Liver (tissue), 9 donors: ENCODE results near the gene IREB2. TPM values are rescaled to one million over a fixed set of nuclear protein-coding genes. Genes with fewer than 3 reads are reported as not detected.

Source experiments
- DNase-seq: peaks from one replicate; pipeline ENCODE4 v3.0.0-alpha.2; 2017; ENCODE audit warnings: low spot score
- H3K27ac ChIP-seq, 2 donors: one replicate each; pipeline ENCODE4 v1.7.0; 2013; ENCODE audit warnings: inconsistent platforms in 2 of 2, low read length in 2 of 2, control low read depth in 1 of 2, low read depth in 1 of 2, mild to moderate bottlenecking in 1 of 2
- H3K27me3 ChIP-seq, 4 donors: one replicate each; pipeline versions ENCODE4 v1.6.1 to v1.7.0; 2013; ENCODE audit warnings: low read length in 3 of 4, inconsistent platforms in 1 of 4, mild to moderate bottlenecking in 1 of 4, moderate library complexity in 1 of 4; ENCODE audit not compliant: control insufficient read depth in 4 of 4, insufficient read depth in 4 of 4
- H3K36me3 ChIP-seq, 4 donors: one replicate each; pipeline versions ENCODE4 v1.6.1 to v1.7.0; 2013; ENCODE audit warnings: low read length in 3 of 4, mild to moderate bottlenecking in 3 of 4, low read depth in 1 of 4, moderate library complexity in 1 of 4; ENCODE audit not compliant: control insufficient read depth in 4 of 4, insufficient read depth in 3 of 4
- H3K4me1 ChIP-seq, 4 donors: one replicate each; pipeline versions ENCODE4 v1.6.1 to v1.7.0; 2013; ENCODE audit warnings: low read length in 3 of 4, mild to moderate bottlenecking in 3 of 4, moderate library complexity in 1 of 4; ENCODE audit not compliant: control insufficient read depth in 4 of 4, insufficient read depth in 4 of 4
- H3K4me3 ChIP-seq, 3 donors: one replicate each; pipeline versions ENCODE4 v1.6.1 to v1.7.0; 2013; ENCODE audit warnings: low read length in 3 of 3, control low read depth in 1 of 3, low read depth in 1 of 3, mild to moderate bottlenecking in 1 of 3
- H3K9ac ChIP-seq, 2 donors: one replicate each; pipeline ENCODE4 v1.7.0; 2013; ENCODE audit warnings: low read length in 2 of 2, mild to moderate bottlenecking in 2 of 2, moderate library complexity in 2 of 2, control low read depth in 1 of 2, low read depth in 1 of 2
- H3K9me3 ChIP-seq, 4 donors: one replicate each; pipeline versions ENCODE4 v1.6.1 to v1.7.0; 2013; ENCODE audit warnings: low read length in 3 of 4; ENCODE audit not compliant: control insufficient read depth in 4 of 4
- EGR1 ChIP-seq, 2 donors: IDR thresholded peaks; 2 replicates each; pipeline ENCODE4 v1.6.1; 2016 to 2018; ENCODE audit warnings: antibody characterized with exemption in 2 of 2, low read depth in 2 of 2
- FOXA1 ChIP-seq: IDR thresholded peaks from 2 replicates; pipeline ENCODE4 v1.6.1; 2016; ENCODE audit warnings: antibody characterized with exemption
- FOXA2 ChIP-seq: IDR thresholded peaks from 2 replicates; pipeline ENCODE4 v1.6.1; 2016; ENCODE audit warnings: antibody characterized with exemption
- GABPA ChIP-seq, 2 donors: IDR thresholded peaks in 1 of 2; conservative IDR thresholded peaks in 1 of 2; 2 replicates each; pipeline ENCODE4 v1.6.1; 2016; ENCODE audit warnings: antibody characterized with exemption in 2 of 2, mild to moderate bottlenecking in 1 of 2, moderate library complexity in 1 of 2
- HNF4A ChIP-seq, 2 donors: conservative IDR thresholded peaks; 2 replicates each; pipeline ENCODE4 v1.6.1; 2016; ENCODE audit warnings: antibody characterized with exemption in 2 of 2, mild to moderate bottlenecking in 2 of 2
- HNF4G ChIP-seq: IDR thresholded peaks from 2 replicates; pipeline ENCODE4 v1.6.1; 2016; ENCODE audit warnings: antibody characterized with exemption
- JUND ChIP-seq, 2 donors: IDR thresholded peaks; 2 replicates each; pipeline ENCODE4 v1.6.1; 2016; ENCODE audit warnings: antibody characterized with exemption in 2 of 2
- MAX ChIP-seq: IDR thresholded peaks from 2 replicates; pipeline ENCODE4 v1.6.1; 2016; ENCODE audit warnings: antibody characterized with exemption
- NR2F2 ChIP-seq: IDR thresholded peaks from 2 replicates; pipeline ENCODE4 v1.6.1; 2016; ENCODE audit warnings: antibody characterized with exemption
- RAD21 ChIP-seq, 2 donors: IDR thresholded peaks; 2 replicates each; pipeline ENCODE4 v1.6.1; 2016; ENCODE audit warnings: antibody characterized with exemption in 2 of 2, mild to moderate bottlenecking in 2 of 2
- RXRA ChIP-seq, 2 donors: IDR thresholded peaks; 2 replicates each; pipeline ENCODE4 v1.6.1; 2017 to 2018; ENCODE audit warnings: antibody characterized with exemption in 2 of 2, mild to moderate bottlenecking in 1 of 2
- SP1 ChIP-seq: IDR thresholded peaks from 2 replicates; pipeline ENCODE4 v1.6.1; 2018; ENCODE audit warnings: antibody characterized with exemption, mild to moderate bottlenecking
- TAF1 ChIP-seq: conservative IDR thresholded peaks from 2 replicates; pipeline ENCODE4 v1.6.1; 2016; ENCODE audit warnings: antibody characterized with exemption, mild to moderate bottlenecking
- YY1 ChIP-seq: IDR thresholded peaks from 2 replicates; pipeline ENCODE4 v1.6.1; 2016; ENCODE audit warnings: antibody characterized with exemption, mild to moderate bottlenecking
- ZBTB33 ChIP-seq: IDR thresholded peaks from 2 replicates; pipeline ENCODE4 v1.6.1; 2016; ENCODE audit warnings: antibody characterized with exemption
- WGBS: extraction: QIAGEN DNeasy Blood & Tissue Kit; methylation state at CpG from one replicate; pipeline ENCODE4 v1.1.7; 2013; 5-methylcytosine and 5-hydroxymethylcytosine counted together
- polyA plus RNA-seq, 2 donors: library from polyadenylated mRNA; stranded (reverse) in 1 of 2; unstranded in 1 of 2; fragments of 200-250 nt in 1 of 2; fragments of >200 nt in 1 of 2; fragmentation: Nextera tagmentation in 1 of 2; extraction: Ambion mirVana in 1 of 2; gene quantifications; one replicate each; pipeline versions ENCODE4 v1.2.1 to v1.2.3, GENCODE V29; 2013 to 2015
- total RNA-seq, 2 donors: library from RNA; depleted of rRNA; stranded (reverse); fragments of >200 nt; gene quantifications; one replicate each; pipeline ENCODE4 v1.2.3, GENCODE V29; 2014
- TF ChIP-seq, protein P1 (sequence below): IDR thresholded peaks from 2 replicates; pipeline ENCODE4 v1.6.1; 2016; ENCODE audit warnings: antibody characterized with exemption, mild to moderate bottlenecking
- TF ChIP-seq, protein P2 (sequence below): fragments of 150-350 bp; IDR thresholded peaks from 2 replicates; pipeline ENCODE4 v1.5.1; 2017; ENCODE audit warnings: improper control_type of control experiment, low read depth, low read length; ENCODE audit not compliant: missing input control
- TF ChIP-seq, protein P3 (sequence below): IDR thresholded peaks from 2 replicates; pipeline ENCODE4 v1.6.1; 2016; ENCODE audit warnings: antibody characterized with exemption
- donor health status: healthy.
- donor health status: healthy.
- donor health status: healthy.
- donor health status: healthy.
- donor health status: healthy.

IREB2 gene
- total and polyA plus RNA-seq, 4 donors: 7.0 to 51.4 (median 17.0) TPM

DNA sequence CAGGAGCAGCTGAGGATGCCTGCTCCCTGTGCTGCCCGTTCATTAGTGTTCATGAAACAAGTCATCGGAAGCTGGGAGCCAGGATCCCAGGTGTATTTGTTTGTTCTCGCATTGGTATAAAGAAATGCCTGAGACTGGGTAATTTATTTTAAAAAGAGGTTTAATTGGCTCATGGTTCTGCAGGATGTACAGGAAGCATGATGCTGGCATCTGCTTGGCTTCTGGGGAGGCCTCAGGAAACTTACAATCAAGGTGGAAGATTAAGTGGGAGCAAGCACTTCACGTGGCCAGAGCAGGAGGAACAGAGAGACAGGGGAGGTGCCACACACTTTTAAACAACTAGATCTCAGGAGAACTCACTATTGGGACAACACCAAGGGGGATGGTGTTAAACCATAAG is 63.8 kb downstream of the IREB2 start:
- 98% methylated on average over 4 of the region's 4 CpGs for WGBS
- no peak overlapping the region for H3K9ac ChIP-seq
- H3K4me1 ChIP-seq: peaks cover 0 to 2% (median 1%) of the 10 kb centered on the region in 4 donors
- peaks cover 0 to 2% (median 0%) of the 10 kb centered on the region in 4 donors for H3K9me3 ChIP-seq
- TF ChIP-seq GABPA (IDR thresholded peaks at IDR 0.05 in 1 of 2, conservative IDR thresholded peaks at IDR 0.05 in 1 of 2) (no peak), TAF1 (no peak), FOXA2 (no peak), RAD21 (IDR thresholded peaks at IDR 0.05) (no peak)
- TF ChIP-seq, protein P1, sequence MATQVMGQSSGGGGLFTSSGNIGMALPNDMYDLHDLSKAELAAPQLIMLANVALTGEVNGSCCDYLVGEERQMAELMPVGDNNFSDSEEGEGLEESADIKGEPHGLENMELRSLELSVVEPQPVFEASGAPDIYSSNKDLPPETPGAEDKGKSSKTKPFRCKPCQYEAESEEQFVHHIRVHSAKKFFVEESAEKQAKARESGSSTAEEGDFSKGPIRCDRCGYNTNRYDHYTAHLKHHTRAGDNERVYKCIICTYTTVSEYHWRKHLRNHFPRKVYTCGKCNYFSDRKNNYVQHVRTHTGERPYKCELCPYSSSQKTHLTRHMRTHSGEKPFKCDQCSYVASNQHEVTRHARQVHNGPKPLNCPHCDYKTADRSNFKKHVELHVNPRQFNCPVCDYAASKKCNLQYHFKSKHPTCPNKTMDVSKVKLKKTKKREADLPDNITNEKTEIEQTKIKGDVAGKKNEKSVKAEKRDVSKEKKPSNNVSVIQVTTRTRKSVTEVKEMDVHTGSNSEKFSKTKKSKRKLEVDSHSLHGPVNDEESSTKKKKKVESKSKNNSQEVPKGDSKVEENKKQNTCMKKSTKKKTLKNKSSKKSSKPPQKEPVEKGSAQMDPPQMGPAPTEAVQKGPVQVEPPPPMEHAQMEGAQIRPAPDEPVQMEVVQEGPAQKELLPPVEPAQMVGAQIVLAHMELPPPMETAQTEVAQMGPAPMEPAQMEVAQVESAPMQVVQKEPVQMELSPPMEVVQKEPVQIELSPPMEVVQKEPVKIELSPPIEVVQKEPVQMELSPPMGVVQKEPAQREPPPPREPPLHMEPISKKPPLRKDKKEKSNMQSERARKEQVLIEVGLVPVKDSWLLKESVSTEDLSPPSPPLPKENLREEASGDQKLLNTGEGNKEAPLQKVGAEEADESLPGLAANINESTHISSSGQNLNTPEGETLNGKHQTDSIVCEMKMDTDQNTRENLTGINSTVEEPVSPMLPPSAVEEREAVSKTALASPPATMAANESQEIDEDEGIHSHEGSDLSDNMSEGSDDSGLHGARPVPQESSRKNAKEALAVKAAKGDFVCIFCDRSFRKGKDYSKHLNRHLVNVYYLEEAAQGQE: no peak
- no peak overlapping the region for H3K4me3 ChIP-seq
- DNase-seq: no peak
- no peaks in the 10 kb centered on the region for H3K27me3 ChIP-seq
- H3K27ac ChIP-seq: no peak overlapping the region
- H3K36me3 ChIP-seq: peaks cover 4 to 29% (median 24%) of the 10 kb centered on the region in 4 donors

DNA sequence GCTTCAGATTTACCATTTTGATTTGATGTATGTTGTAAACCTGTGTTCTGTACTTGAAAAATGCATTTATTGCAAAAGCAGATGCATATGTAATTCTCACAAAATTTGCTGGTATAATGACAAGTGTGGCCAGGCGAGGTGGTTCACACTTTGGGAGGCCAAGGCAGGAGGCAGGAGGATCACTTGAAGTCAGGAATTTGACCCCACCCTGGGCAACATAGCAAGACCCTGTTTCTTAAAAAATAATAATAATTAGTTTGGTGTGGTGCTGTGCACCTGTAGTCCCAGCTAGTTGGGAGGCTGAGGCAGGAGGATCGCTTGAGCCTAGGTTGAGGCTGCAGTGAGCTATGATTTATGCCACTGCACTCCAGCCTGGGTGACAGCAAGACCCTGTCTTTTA is 64.6 kb downstream of the IREB2 start:
- Histone ChIP-seq H3K4me1 (peaks cover 0 to 7% (median 2%) of the 10 kb centered on the region in 4 donors), H3K27ac (no peak overlapping the region), H3K9me3 (peaks cover 0 to 2% (median 0%) of the 10 kb centered on the region in 4 donors), H3K9ac (no peak overlapping the region), H3K4me3 (no peak overlapping the region), H3K27me3 (no peaks in the 10 kb centered on the region), H3K36me3 (peaks cover 4 to 22% (median 17%) of the 10 kb centered on the region in 4 donors)
- no peak for TF ChIP-seq GABPA (IDR thresholded peaks at IDR 0.05 in 1 of 2, conservative IDR thresholded peaks at IDR 0.05 in 1 of 2)
- TF ChIP-seq HNF4A (conservative IDR thresholded peaks at IDR 0.05): no peak
- no peak for TF ChIP-seq RXRA (IDR thresholded peaks at IDR 0.05)
- TF ChIP-seq, protein P2, sequence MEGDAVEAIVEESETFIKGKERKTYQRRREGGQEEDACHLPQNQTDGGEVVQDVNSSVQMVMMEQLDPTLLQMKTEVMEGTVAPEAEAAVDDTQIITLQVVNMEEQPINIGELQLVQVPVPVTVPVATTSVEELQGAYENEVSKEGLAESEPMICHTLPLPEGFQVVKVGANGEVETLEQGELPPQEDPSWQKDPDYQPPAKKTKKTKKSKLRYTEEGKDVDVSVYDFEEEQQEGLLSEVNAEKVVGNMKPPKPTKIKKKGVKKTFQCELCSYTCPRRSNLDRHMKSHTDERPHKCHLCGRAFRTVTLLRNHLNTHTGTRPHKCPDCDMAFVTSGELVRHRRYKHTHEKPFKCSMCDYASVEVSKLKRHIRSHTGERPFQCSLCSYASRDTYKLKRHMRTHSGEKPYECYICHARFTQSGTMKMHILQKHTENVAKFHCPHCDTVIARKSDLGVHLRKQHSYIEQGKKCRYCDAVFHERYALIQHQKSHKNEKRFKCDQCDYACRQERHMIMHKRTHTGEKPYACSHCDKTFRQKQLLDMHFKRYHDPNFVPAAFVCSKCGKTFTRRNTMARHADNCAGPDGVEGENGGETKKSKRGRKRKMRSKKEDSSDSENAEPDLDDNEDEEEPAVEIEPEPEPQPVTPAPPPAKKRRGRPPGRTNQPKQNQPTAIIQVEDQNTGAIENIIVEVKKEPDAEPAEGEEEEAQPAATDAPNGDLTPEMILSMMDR: no peak
- no peak for TF ChIP-seq FOXA1
- no peak for TF ChIP-seq TAF1
- TF ChIP-seq, protein P3, sequence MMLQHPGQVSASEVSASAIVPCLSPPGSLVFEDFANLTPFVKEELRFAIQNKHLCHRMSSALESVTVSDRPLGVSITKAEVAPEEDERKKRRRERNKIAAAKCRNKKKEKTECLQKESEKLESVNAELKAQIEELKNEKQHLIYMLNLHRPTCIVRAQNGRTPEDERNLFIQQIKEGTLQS: no peak
- TF ChIP-seq EGR1 (IDR thresholded peaks at IDR 0.05; ENCODE audit: low read depth in 2 of 2): no peak
- TF ChIP-seq, protein P1: no peak
- TF ChIP-seq MAX: no peak
- TF ChIP-seq HNF4G: no peak
- TF ChIP-seq ZBTB33: no peak
- no peak for TF ChIP-seq RAD21 (IDR thresholded peaks at IDR 0.05)
- TF ChIP-seq YY1: no peak
- no peak for TF ChIP-seq NR2F2
- TF ChIP-seq JUND (IDR thresholded peaks at IDR 0.05): no peak
- TF ChIP-seq SP1: no peak
- no peak for TF ChIP-seq FOXA2
- 98% methylated on average over 2 of the region's 2 CpGs for WGBS
- DNase-seq: no peak
